Neural progenitor cell (in vitro differentiated cells): ENCODE measurements around the gene ZC3H13. TPM values are rescaled to one million over a fixed set of nuclear protein-coding genes. Genes with fewer than 3 reads are reported as not detected.

Experiments
- DNase-seq: peaks from one replicate; pipeline ENCODE4 v3.0.0-alpha.2; 2016; ENCODE audit warnings: low spot score
- H2AFZ ChIP-seq: fragments of 200-600 bp; sonication (generic); replicated peaks from 2 replicates; pipeline ENCODE4 v1.6.1; 2016; ENCODE audit warnings: antibody characterized with exemption
- H3F3A ChIP-seq: fragments of 200-600 bp; sonication (generic); 2 replicates; pipeline ENCODE4 v1.6.1; 2016; ENCODE audit warnings: antibody characterized with exemption, low read depth
- H3K27ac ChIP-seq: fragments of 200-600 bp; sonication (generic); 2 replicates; pipeline ENCODE4 v1.5.1; 2016; ENCODE audit warnings: mild to moderate bottlenecking
- H3K27me3 ChIP-seq: fragments of 200-600 bp; sonication (generic); 2 replicates; pipeline ENCODE4 v1.6.1; 2016; ENCODE audit warnings: mild to moderate bottlenecking, moderate library complexity
- H3K36me3 ChIP-seq: fragments of 200-600 bp; sonication (generic); 2 replicates; pipeline ENCODE4 v1.5.1; 2016
- H3K4me1 ChIP-seq: fragments of 200-600 bp; sonication (generic); 2 replicates; pipeline ENCODE4 v1.6.1; 2016; ENCODE audit warnings: mixed run types
- H3K4me2 ChIP-seq: fragments of 200-600 bp; sonication (generic); 2 replicates; pipeline ENCODE4 v1.6.1; 2016
- H3K4me3 ChIP-seq: fragments of 200-600 bp; sonication (generic); 2 replicates; pipeline ENCODE4 v1.5.1; 2016
- H3K79me2 ChIP-seq: fragments of 200-600 bp; sonication (generic); 2 replicates; pipeline ENCODE4 v1.6.1; 2016; ENCODE audit warnings: low read depth
- H3K9ac ChIP-seq: fragments of 200-600 bp; sonication (generic); 2 replicates; pipeline ENCODE4 v1.6.1; 2016
- H3K9me3 ChIP-seq: fragments of 200-600 bp; sonication (generic); 2 replicates; pipeline ENCODE4 v1.5.1; 2016; ENCODE audit warnings: low read depth
- H4K20me1 ChIP-seq: fragments of 200-600 bp; sonication (generic); 2 replicates; pipeline ENCODE4 v1.6.1; 2016; ENCODE audit warnings: low read depth
- H3K27ac Mint-ChIP-seq: 3 replicates; pipeline ENCODE4 v1.8.0; 2021; ENCODE audit warnings: mixed read lengths
- H3K27me3 Mint-ChIP-seq: 2 replicates; pipeline ENCODE4 v1.8.0; 2022; ENCODE audit warnings: low read depth, mild to moderate bottlenecking, inconsistent platforms, moderate library complexity, mixed read lengths; ENCODE audit not compliant: insufficient read depth
- H3K36me3 Mint-ChIP-seq: 3 replicates; pipeline ENCODE4 v1.8.0; 2021; ENCODE audit warnings: mixed read lengths
- H3K4me1 Mint-ChIP-seq: 3 replicates; pipeline ENCODE4 v1.8.0; 2021; ENCODE audit warnings: mixed read lengths
- H3K4me3 Mint-ChIP-seq: 3 replicates; pipeline ENCODE4 v1.8.0; 2021; ENCODE audit warnings: mild to moderate bottlenecking, moderate library complexity, mixed read lengths
- H3K9me3 Mint-ChIP-seq: 3 replicates; pipeline ENCODE4 v1.8.0; 2020; ENCODE audit warnings: mixed read lengths
- EZH2 ChIP-seq: fragments of 200-600 bp; sonication (generic); IDR thresholded peaks from 2 replicates; pipeline ENCODE4 v1.6.1; 2017; ENCODE audit warnings: antibody characterized with exemption, mild to moderate bottlenecking, moderate library complexity
- EZH2phosphoT487 ChIP-seq: fragments of 200-600 bp; sonication (generic); IDR thresholded peaks from 2 replicates; pipeline ENCODE4 v1.6.1; 2017; ENCODE audit warnings: antibody characterized with exemption
- total RNA-seq: library from RNA; depleted of rRNA; stranded (reverse); fragments of >200 nt; gene quantifications from 2 replicates; pipeline ENCODE4 v1.2.3, GENCODE V29; 2015; ENCODE audit warnings: low replicate concordance
- TF ChIP-seq, protein P1 (sequence below): fragments of 200-600 bp; sonication (generic); IDR thresholded peaks from 2 replicates; pipeline ENCODE4 v1.5.1; 2017; ENCODE audit warnings: antibody characterized with exemption, mild to moderate bottlenecking

Gene ZC3H13
- total RNA-seq, 1 donor from 2014 or later, result 41.4 TPM

DNA sequence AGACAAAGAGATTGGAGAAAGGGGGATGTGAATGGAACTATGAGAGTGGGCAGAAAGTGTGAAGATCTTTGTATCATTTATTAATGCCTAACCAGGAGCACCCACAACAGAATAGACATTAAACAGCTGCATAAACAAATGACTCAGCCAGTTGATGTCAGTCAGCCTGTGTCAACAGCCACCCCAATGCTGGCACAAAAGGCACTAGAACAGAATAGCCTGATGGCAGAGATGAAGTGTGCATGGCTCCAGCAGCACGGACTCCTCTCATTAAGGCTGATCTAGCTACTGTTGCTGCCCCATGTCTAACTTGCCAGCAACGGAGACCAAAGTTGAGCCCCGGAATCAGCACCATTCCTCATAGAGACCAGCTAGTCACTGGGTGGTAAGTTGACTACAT is 44.5 kb upstream of the ZC3H13 start:
- Mint-ChIP-seq H3K9me3 (no peaks in the 10 kb centered on the region), H3K27me3 (no peaks in the 10 kb centered on the region), H3K36me3 (no peaks in the 10 kb centered on the region), H3K27ac (no peak overlapping the region), H3K4me3 (no peak overlapping the region), H3K4me1 (peaks cover 7% of the 10 kb centered on the region)
- Histone ChIP-seq H3K27ac (no peak overlapping the region), H3K4me3 (no peak overlapping the region), H3K9ac (no peak overlapping the region), H3K36me3 (no peaks in the 10 kb centered on the region), H3K27me3 (no peaks in the 10 kb centered on the region), H2AFZ (no peak overlapping the region), H3F3A (no peaks in the 10 kb centered on the region), H3K9me3 (no peaks in the 10 kb centered on the region), H3K4me1 (no peaks in the 10 kb centered on the region), H3K4me2 (no peak overlapping the region), H4K20me1 (no peaks in the 10 kb centered on the region), H3K79me2 (no peaks in the 10 kb centered on the region)
- TF ChIP-seq, protein P1, sequence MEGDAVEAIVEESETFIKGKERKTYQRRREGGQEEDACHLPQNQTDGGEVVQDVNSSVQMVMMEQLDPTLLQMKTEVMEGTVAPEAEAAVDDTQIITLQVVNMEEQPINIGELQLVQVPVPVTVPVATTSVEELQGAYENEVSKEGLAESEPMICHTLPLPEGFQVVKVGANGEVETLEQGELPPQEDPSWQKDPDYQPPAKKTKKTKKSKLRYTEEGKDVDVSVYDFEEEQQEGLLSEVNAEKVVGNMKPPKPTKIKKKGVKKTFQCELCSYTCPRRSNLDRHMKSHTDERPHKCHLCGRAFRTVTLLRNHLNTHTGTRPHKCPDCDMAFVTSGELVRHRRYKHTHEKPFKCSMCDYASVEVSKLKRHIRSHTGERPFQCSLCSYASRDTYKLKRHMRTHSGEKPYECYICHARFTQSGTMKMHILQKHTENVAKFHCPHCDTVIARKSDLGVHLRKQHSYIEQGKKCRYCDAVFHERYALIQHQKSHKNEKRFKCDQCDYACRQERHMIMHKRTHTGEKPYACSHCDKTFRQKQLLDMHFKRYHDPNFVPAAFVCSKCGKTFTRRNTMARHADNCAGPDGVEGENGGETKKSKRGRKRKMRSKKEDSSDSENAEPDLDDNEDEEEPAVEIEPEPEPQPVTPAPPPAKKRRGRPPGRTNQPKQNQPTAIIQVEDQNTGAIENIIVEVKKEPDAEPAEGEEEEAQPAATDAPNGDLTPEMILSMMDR, result no peak
- no peak for TF ChIP-seq EZH2
- TF ChIP-seq EZH2phosphoT487, result no peak
- no peak for DNase-seq

DNA sequence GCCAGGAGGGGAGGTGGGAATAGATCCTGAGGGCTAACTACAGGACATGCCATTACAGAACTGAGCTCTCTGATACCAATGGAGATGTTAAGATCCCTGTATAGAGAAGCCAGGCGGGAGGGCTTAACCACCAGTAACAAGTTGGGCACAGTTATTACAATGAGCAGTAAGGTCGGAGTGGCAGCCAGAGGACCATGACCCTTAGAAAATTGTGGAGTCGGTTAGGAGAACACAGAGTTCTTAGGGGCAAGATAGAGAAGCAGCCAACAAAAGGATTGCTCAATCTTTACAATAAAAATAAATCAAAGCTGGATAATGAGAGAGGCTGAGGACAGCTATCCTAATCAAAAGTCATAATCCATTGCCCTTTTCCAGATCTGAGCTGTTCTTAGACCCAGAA is 41.9 kb upstream of the ZC3H13 start:
- Mint-ChIP-seq H3K4me1 (no peaks in the 10 kb centered on the region), H3K4me3 (no peak overlapping the region), H3K9me3 (no peaks in the 10 kb centered on the region), H3K27me3 (no peaks in the 10 kb centered on the region), H3K36me3 (no peaks in the 10 kb centered on the region), H3K27ac (no peak overlapping the region)
- Histone ChIP-seq H3K9me3 (no peaks in the 10 kb centered on the region), H3K4me2 (no peak overlapping the region), H3K4me3 (no peak overlapping the region), H3K27ac (no peak overlapping the region), H3K9ac (no peak overlapping the region), H3K79me2 (no peaks in the 10 kb centered on the region), H3K36me3 (no peaks in the 10 kb centered on the region), H3K27me3 (no peaks in the 10 kb centered on the region), H3K4me1 (no peaks in the 10 kb centered on the region), H3F3A (no peaks in the 10 kb centered on the region), H2AFZ (no peak overlapping the region), H4K20me1 (no peaks in the 10 kb centered on the region)
- no peak for DNase-seq
- TF ChIP-seq, protein P1, result no peak
- no peak for TF ChIP-seq EZH2phosphoT487
- TF ChIP-seq EZH2, result no peak

DNA sequence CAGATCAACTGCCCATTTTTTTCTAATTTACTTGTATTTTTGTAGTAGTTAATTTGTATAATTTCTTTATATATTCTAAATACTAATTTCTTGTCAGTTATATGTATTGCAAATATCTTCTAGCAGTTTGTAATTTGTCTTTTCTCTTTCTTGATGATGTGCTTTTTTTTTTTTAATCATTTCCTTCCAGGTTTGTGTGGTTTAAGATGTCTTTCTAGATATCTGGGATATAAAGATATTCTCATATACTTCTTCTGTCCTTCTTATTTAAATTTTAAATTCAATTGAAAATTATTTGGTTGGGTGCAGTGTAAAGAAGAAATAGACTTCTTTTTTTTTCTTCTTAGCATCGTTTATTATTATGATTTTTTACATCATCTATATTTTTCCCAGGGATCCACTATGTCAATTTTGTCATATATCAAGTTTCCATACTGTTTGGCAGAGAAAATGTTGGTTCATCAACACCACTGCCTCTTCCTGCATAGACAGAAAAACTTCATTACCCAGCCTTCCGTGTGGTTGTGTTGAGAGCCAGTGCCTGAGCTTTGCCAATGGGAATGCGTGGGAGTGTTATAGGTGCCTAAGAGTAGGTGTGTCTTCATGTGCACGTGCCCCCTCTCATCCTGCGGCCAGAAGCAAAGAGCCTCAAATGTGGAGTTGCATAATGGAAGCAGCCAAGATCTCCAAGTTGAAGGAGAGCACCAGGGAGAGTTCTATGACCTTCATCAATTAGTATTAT is 36.4 kb upstream of the ZC3H13 start:
- H3K27me3 ChIP-seq, result no peaks in the 10 kb centered on the region
- no peaks in the 10 kb centered on the region for H3K79me2 ChIP-seq
- H2AFZ ChIP-seq, result no peak overlapping the region
- no peaks in the 10 kb centered on the region for H3K27me3 Mint-ChIP-seq
- H3K36me3 ChIP-seq, result no peaks in the 10 kb centered on the region
- no peak for DNase-seq
- no peak overlapping the region for H3K9ac ChIP-seq
- H3K27ac Mint-ChIP-seq, result no peak overlapping the region
- H3K27ac ChIP-seq, result no peak overlapping the region
- no peak overlapping the region for H3K4me2 ChIP-seq
- no peaks in the 10 kb centered on the region for H3K36me3 Mint-ChIP-seq
- no peaks in the 10 kb centered on the region for H4K20me1 ChIP-seq
- H3F3A ChIP-seq, result no peaks in the 10 kb centered on the region
- no peak overlapping the region for H3K4me3 Mint-ChIP-seq
- no peaks in the 10 kb centered on the region for H3K9me3 Mint-ChIP-seq
- TF ChIP-seq EZH2 (no peak), EZH2phosphoT487 (no peak)
- TF ChIP-seq, protein P1, result no peak
- H3K4me1 ChIP-seq, result no peaks in the 10 kb centered on the region
- H3K9me3 ChIP-seq, result no peaks in the 10 kb centered on the region
- no peak overlapping the region for H3K4me3 ChIP-seq
- H3K4me1 Mint-ChIP-seq, result no peaks in the 10 kb centered on the region
